Endothelial cell of umbilical vein (primary cell): ENCODE data around the gene NELFA. TPM values are rescaled to one million over a fixed set of nuclear protein-coding genes. Genes with fewer than 3 reads are reported as not detected.

Source experiments
- BruUV-seq: library from RNA; stranded (reverse); fragments of 400-500 nt; replicated peaks from 2 replicates; lab custom pipeline; 2021; lab: Mats Ljungman, UMichigan
- CTCF ChIA-PET: fragments of 300-600, 350-600 bp; sonication (Branson Sonifier 250); formaldehyde crosslinking; loops from one replicate; lab custom pipeline; 2021; ENCODE audit warnings: antibody characterized with exemption, inconsistent platforms; lab: Charles Lee
- POLR2A ChIA-PET: fragments of 300-600, 350-600 bp; sonication (Branson Sonifier 250); formaldehyde crosslinking; loops from one replicate; lab custom pipeline; 2021; ENCODE audit warnings: antibody characterized with exemption, inconsistent platforms; lab: Charles Lee
- DNase-seq: peaks from one replicate; pipeline ENCODE4 v3.0.0-alpha.2; 2011; ENCODE audit warnings: low read depth, low spot score
- FAIRE-seq: peaks from 2 replicates; lab custom pipeline; 2011; peaks lifted over from hg19 to GRCh38; lab: Jason Lieb, UNC
- H2AFZ ChIP-seq: 2 replicates; pipeline ENCODE4 v1.6.0; 2012; ENCODE audit warnings: low read depth, low read length, control low read depth, inconsistent platforms
- H3K27ac ChIP-seq: 2 replicates; pipeline ENCODE4 v1.5.1; 2011; ENCODE audit warnings: low read depth, mild to moderate bottlenecking, control low read depth, low read length, moderate library complexity; ENCODE audit not compliant: insufficient read depth
- H3K27me3 ChIP-seq, 2 experiments: 2 replicates each; pipeline versions ENCODE4 v1.6.0 to v1.6.1; 2011; ENCODE audit warnings: low read length in 2 of 2, mixed read lengths in 1 of 2; ENCODE audit not compliant: control insufficient read depth in 2 of 2, insufficient read depth in 2 of 2
- H3K36me3 ChIP-seq, 2 experiments: 2 replicates in 1 of 2; 3 replicates in 1 of 2; pipeline ENCODE4 v1.5.1; 2011; ENCODE audit warnings: low read length in 2 of 2, mild to moderate bottlenecking in 1 of 2, moderate library complexity in 1 of 2; ENCODE audit not compliant: control insufficient read depth in 2 of 2, insufficient read depth in 2 of 2; ENCODE audit errors: extremely low read depth in 1 of 2
- H3K4me1 ChIP-seq: 3 replicates; pipeline ENCODE4 v1.5.1; 2011; ENCODE audit warnings: mild to moderate bottlenecking, low read length; ENCODE audit not compliant: control insufficient read depth, insufficient read depth; ENCODE audit errors: extremely low read depth
- H3K4me2 ChIP-seq: 2 replicates; pipeline ENCODE4 v1.6.1; 2011; ENCODE audit warnings: low read length, control low read depth, mixed read lengths; ENCODE audit not compliant: insufficient read depth
- H3K4me3 ChIP-seq, 3 experiments: fragments of 200-600 bp in 1 of 3; sonication (generic), shearing (Covaris generic) in 1 of 3; replicated peaks in 1 of 3; 2 replicates each; pipeline ENCODE4 v1.5.1; 2011 to 2016; ENCODE audit warnings: control low read depth in 3 of 3, low read length in 3 of 3, mild to moderate bottlenecking in 2 of 3, inconsistent platforms in 1 of 3, low read depth in 1 of 3, moderate library complexity in 1 of 3; ENCODE audit not compliant: insufficient read depth in 1 of 3
- H3K79me2 ChIP-seq: 2 replicates; pipeline ENCODE4 v1.6.0; 2012; ENCODE audit warnings: low read length, inconsistent platforms; ENCODE audit not compliant: control insufficient read depth, insufficient read depth
- H3K9ac ChIP-seq: replicated peaks from 2 replicates; pipeline ENCODE3; 2011; ENCODE audit warnings: low read length, control low read depth; ENCODE audit not compliant: insufficient read depth; ENCODE audit errors: extremely low read depth
- H3K9me1 ChIP-seq: replicated peaks from 3 replicates; pipeline ENCODE4 v1.6.0; 2011; ENCODE audit warnings: mild to moderate bottlenecking, low read length; ENCODE audit not compliant: control insufficient read depth, insufficient read depth; ENCODE audit errors: extremely low read depth
- H3K9me3 ChIP-seq: replicated peaks from 2 replicates; pipeline ENCODE4 v1.5.1; 2012; ENCODE audit warnings: low read length, inconsistent platforms; ENCODE audit not compliant: control insufficient read depth, insufficient read depth
- H4K20me1 ChIP-seq: replicated peaks from 2 replicates; pipeline ENCODE3; 2011; ENCODE audit warnings: mild to moderate bottlenecking, low read length; ENCODE audit not compliant: control insufficient read depth, insufficient read depth; ENCODE audit errors: extremely low read depth
- EZH2 ChIP-seq: IDR thresholded peaks from 2 replicates; pipeline ENCODE4 v1.6.1; 2012; ENCODE audit warnings: borderline replicate concordance, low read depth, mild to moderate bottlenecking, moderate library complexity, low read length, inconsistent platforms; ENCODE audit not compliant: severe bottlenecking
- FOS ChIP-seq: IDR thresholded peaks from 2 replicates; pipeline ENCODE4 v1.6.1; 2011; ENCODE audit warnings: mild to moderate bottlenecking, low read length, moderate library complexity, borderline replicate concordance; ENCODE audit not compliant: insufficient read depth
- GATA2 ChIP-seq: IDR thresholded peaks from 2 replicates; pipeline ENCODE4 v1.7.0; 2011; ENCODE audit warnings: low read depth, mild to moderate bottlenecking, moderate library complexity, mixed read lengths, low read length; ENCODE audit not compliant: insufficient read length, insufficient read depth
- JUN ChIP-seq: IDR thresholded peaks from 2 replicates; pipeline ENCODE4 v1.6.1; 2011; ENCODE audit warnings: borderline replicate concordance, low read depth; ENCODE audit not compliant: insufficient read length, insufficient read depth
- MYC ChIP-seq: IDR thresholded peaks from one replicate; pipeline ENCODE4 v1.6.1; 2011; ENCODE audit warnings: mild to moderate bottlenecking, low read depth, low read length
- POLR2A ChIP-seq: IDR thresholded peaks from 2 replicates; pipeline ENCODE4 v1.6.1; 2012; ENCODE audit warnings: low read depth, mild to moderate bottlenecking, control low read depth, low read length
- POLR2AphosphoS5 ChIP-seq: IDR thresholded peaks from 2 replicates; pipeline ENCODE4 v1.6.1; 2012; ENCODE audit warnings: low read depth, mild to moderate bottlenecking, control low read depth, low read length, moderate library complexity; ENCODE audit not compliant: insufficient read depth
- dilution Hi-C: fragments of 300-500 bp; cut with MboI; formaldehyde crosslinking; loops from one replicate; pipeline ENCODE4 v1.15.0; 2019; ENCODE audit warnings: low sequenced_read_pairs; ENCODE audit not compliant: extremely low pct_ligation_motif_present
- intact Hi-C: fragments of 100-400 bp; cut with micrococcal nuclease; formaldehyde crosslinking; loops from one replicate; pipeline ENCODE4 v1.10.0; 2022
- polyA plus RNA-seq, 4 experiments: library from polyadenylated mRNA; depleted of rRNA in 3 of 4; stranded (reverse) in 3 of 4; unstranded in 1 of 4; fragments of >200 nt; gene quantifications; 2 replicates each; pipeline versions ENCODE4 v1.2.1 to v1.2.3, GENCODE V29; 2011 to 2012; ENCODE audit warnings: missing spikeins in 1 of 4
- total RNA-seq: library from RNA; stranded (reverse); gene quantifications from 2 replicates; pipeline ENCODE4 v1.2.3, GENCODE V29; 2021
- TF ChIP-seq, protein P1 (sequence below), 2 donors: IDR thresholded peaks; 1 replicate in 1 of 2; 2 replicates in 1 of 2; pipeline ENCODE4 v1.5.1; 2011; ENCODE audit warnings: low read length in 2 of 2, mild to moderate bottlenecking in 2 of 2, moderate library complexity in 2 of 2, control low read depth in 1 of 2, inconsistent platforms in 1 of 2, low read depth in 1 of 2; ENCODE audit not compliant: insufficient read depth in 1 of 2; ENCODE audit errors: extremely low read depth in 1 of 2
- TF ChIP-seq, protein P2 (sequence below): IDR thresholded peaks from 2 replicates; pipeline ENCODE4 v1.6.1; 2011; ENCODE audit not compliant: insufficient read depth, insufficient read length

The NELFA gene
- total and polyA plus RNA-seq, 2 donors (not counting 3 experiments of a cell fraction or from before 2014, with no cell fraction given), result 22.8 to 30.3 TPM

DNA sequence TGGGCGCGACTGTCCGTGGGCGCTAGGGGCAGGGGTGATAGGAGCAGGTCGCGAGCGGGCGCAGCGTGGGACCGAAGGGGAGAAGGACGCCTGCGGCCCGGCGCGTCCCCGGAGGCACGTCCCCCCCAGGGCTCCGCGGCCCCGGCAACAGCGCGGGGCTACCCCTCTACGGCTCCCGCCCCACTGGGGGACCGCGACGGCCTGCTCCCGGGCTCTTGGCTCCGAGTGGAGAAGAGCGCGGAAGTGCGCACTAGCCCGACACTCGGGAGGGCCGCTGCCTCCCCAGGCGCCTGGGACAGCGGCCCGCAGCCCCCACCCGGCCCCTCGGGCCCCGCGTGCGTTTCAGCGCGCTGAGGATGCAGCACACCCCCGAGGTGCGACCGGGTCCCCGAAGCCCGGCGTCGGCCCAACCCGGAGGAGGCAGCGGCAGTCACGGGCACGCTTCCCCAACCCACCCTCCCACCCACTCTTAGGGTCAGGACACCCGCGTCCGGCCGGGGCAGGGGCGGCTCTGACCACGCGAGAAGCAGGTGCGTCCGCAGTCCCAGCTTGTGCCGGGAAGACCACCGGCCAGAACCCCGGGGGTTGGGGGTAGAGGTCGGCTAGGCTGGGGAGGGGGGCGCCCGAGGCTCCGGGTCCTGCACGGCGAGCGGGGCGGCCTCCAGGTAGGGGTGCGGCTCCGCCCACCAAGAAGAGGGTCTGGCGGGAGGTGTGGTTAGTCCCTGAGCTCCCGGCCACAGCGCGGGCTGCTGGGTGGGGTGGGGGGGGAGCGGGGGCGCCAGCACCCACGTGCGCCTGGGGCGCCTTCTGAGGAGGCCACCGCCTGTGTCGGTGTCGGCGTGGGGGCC lies 31.8 kb upstream of the NELFA start:
- H2AFZ ChIP-seq, result peak overlapping the region; percentile 40
- POLR2A ChIA-PET, result no interaction called here
- dilution Hi-C loops, result no loop called here

More for the DNA sequence above, 31.8 kb upstream of the NELFA start:
- H3K4me1 ChIP-seq, result no peaks in the 10 kb centered on the region
- H3K27ac ChIP-seq, result no peak overlapping the region
- H3K4me2 ChIP-seq, result peak overlapping the region; percentile 15
- no peak overlapping the region for H3K9ac ChIP-seq
- H3K36me3 ChIP-seq, result no peaks in the 10 kb centered on the region
- intact Hi-C loops, result loop anchor here (2.0 kb wide), 1 partner anchor 32 kb away; the partner anchor contains the start of gene NELFA
- H3K9me3 ChIP-seq, result no peaks in the 10 kb centered on the region
- no peak for DNase-seq
- CTCF ChIA-PET, result interaction anchor here (1.1 kb wide), 1 partner anchor 31 kb away, joined by 5 read pairs; no protein-coding TSS in a partner anchor
- FAIRE-seq, result no peak
- no peaks in the 10 kb centered on the region for H3K79me2 ChIP-seq
- H3K9me1 ChIP-seq, result no peaks in the 10 kb centered on the region
- BruUV-seq, result no TSS peak
- TF ChIP-seq, protein P1, sequence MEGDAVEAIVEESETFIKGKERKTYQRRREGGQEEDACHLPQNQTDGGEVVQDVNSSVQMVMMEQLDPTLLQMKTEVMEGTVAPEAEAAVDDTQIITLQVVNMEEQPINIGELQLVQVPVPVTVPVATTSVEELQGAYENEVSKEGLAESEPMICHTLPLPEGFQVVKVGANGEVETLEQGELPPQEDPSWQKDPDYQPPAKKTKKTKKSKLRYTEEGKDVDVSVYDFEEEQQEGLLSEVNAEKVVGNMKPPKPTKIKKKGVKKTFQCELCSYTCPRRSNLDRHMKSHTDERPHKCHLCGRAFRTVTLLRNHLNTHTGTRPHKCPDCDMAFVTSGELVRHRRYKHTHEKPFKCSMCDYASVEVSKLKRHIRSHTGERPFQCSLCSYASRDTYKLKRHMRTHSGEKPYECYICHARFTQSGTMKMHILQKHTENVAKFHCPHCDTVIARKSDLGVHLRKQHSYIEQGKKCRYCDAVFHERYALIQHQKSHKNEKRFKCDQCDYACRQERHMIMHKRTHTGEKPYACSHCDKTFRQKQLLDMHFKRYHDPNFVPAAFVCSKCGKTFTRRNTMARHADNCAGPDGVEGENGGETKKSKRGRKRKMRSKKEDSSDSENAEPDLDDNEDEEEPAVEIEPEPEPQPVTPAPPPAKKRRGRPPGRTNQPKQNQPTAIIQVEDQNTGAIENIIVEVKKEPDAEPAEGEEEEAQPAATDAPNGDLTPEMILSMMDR (IDR thresholded peaks at IDR 0.05; ENCODE audit: extremely low read depth in 1 of 2, insufficient read depth in 1 of 2, low read depth in 1 of 2, low read length in 2 of 2), result no peak
- TF ChIP-seq JUN (no peak), FOS (no peak), POLR2A (no peak), MYC (no peak), GATA2 (no peak), POLR2AphosphoS5 (no peak), EZH2 (no peak)
- TF ChIP-seq, protein P2, sequence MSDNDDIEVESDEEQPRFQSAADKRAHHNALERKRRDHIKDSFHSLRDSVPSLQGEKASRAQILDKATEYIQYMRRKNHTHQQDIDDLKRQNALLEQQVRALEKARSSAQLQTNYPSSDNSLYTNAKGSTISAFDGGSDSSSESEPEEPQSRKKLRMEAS, result no peak
- H3K4me3 ChIP-seq, result peak overlapping the region in 2 of 3 experiments; percentile 25 to 93
- peaks cover 6 to 11% of the 10 kb centered on the region in 2 experiments for H3K27me3 ChIP-seq
- H4K20me1 ChIP-seq, result no peaks in the 10 kb centered on the region
